Stimulated activated CD4-positive, alpha-beta T cell treated with anti-CD3 and anti-CD28 coated beads, Interleukin-4, amount 100 ng/mL, for 24 hours (primary cell): ENCODE measurements around the gene EIF2S1.
"Not testable (repeated sequence)": the region's sequence is repeated elsewhere in the genome, so short reads cannot be mapped to it uniquely, and the experiment has no call there.

ENCODE experiments used
- DNase-seq: peaks from one replicate; pipeline ENCODE4 v3.0.0-alpha.2; 2020

Gene EIF2S1

GRCh38 chr14:67372833-67373232 lies 12.7 kb downstream of the EIF2S1 start:
- DNase-seq, result no peak

DNA sequence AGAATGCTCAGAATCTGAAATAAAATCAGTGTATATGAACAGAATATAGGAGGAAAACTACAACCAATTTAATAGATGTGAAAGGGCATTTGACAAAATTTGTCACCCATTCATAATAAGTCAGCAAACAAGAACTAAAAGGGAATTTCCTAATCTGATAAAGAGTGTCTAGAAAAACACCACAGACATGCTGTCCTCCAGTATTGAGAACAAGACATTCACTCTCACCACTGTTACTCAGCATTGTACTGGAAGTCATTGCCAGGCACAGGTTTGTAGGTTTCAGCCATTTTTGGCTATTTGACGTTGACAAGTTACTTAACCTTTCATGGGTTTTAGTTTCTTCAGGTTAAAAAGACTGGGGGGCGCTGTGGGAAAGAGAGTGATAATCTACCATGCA lies 13.2 kb downstream of the EIF2S1 start:
- peak; percentile 22 for DNase-seq

DNA sequence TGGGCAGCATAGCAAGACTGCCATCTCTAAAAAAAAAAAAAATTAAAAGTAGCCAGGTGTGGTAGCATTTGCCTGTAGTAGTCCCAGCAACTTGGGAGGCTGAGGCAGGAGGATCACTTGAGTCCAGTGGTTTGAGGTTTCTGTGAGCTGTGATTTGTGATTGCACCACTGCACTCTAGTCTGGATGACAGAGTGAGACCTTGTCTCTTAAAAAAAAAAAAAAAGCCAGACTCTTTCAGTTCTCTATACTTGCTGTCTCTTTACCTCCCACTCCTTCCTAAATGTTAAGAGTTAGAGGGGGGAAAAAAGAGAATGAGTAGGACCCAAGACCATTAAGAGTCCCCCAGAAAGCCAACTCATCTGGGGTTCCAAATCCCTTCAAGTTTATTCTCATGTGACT lies 17.8 kb downstream of the EIF2S1 start:
- DNase-seq, result no peak

DNA sequence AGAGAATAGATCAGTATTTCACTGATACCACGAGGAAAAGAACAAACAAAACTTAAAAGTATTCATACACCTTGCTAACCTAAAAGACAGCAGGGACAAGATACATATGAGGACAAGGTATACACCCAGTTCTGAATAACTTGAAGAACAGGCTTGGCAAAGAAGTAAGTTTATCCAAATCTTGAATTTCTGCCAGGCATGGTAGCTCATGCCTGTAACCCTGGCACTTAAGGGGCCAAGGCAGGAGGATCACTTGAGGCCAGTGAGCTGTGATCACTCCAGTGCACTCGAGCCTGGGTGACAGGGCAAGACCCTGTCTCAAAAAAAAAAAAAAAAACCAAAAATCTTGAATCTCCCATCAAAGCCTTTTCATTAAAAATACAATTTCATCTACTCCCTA lies 25.0 kb downstream of the EIF2S1 start:
- DNase-seq, result no peak

DNA sequence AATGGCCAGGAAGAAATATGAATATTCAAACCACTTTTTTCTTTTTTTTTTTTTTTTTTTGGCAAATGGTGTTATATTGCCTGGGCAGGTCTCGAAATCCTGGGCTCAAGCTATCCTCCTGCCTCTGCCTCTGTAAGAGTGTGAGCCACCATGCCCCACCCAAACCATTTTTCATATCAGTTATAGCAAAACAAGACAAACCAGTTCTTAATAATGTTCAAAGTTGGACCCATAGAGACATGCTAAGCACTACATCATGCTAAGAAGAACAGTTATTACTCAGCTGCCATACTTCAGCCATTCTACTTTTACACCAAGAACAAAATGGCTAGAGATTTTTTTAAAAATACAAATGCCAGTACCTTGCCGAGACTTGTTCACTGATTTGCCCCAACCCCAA lies 25.5 kb downstream of the EIF2S1 start:
- DNase-seq, result no peak

DNA sequence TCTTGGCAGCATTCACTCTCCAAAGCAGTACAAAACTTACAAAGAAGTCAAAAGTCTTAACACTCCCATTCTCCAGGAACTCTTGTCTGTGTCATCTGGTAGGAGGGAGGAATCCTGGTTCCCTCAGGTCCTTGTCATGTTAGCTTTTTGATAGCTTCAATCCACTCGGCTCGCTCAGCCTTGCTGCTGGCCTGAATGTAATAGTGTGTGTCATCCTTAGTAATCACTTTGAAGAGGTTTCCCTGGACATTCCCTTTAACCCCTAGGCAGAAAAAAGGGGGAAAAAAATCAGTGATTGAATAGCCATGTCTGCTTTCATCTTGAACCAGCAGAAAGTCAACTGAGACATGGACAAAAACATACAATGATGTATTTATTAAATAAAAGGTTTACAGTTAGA lies 27.1 kb downstream of the EIF2S1 start:
- DNase-seq, result no peak

GRCh38 chr14:67389275-67389674 lies 29.1 kb downstream of the EIF2S1 start:
- no peak for DNase-seq

- DNase-seq, result no peak
Measured at GRCh38 chr14:67389811-67390534, 29.8 kb downstream of the EIF2S1 start.

DNA sequence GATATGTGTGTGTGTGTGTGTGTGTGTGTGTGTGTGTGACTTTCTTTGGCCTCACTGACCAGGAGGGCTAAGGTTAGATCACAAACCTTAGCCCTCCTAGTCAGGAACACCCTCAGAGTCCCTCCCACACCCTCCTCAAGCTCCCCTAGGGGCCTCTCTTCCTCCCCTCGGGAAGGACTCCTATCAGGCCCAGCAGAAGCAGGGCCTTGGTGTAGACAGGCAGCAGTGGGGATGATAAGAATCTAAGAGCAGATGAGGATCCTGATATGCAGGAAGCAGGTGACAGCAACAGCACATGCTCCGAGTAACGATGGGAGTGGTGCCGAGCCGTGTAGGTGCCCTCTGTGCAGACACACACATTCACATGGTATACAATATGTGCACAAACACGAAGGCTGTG lies 31.1 kb downstream of the EIF2S1 start:
- no peak for DNase-seq

- no peak for DNase-seq
Measured at GRCh38 chr14:67392123-67392522, 32.0 kb downstream of the EIF2S1 start.

GRCh38 chr14:67392800-67393199 lies 32.7 kb downstream of the EIF2S1 start:
- DNase-seq, result no peak

DNA sequence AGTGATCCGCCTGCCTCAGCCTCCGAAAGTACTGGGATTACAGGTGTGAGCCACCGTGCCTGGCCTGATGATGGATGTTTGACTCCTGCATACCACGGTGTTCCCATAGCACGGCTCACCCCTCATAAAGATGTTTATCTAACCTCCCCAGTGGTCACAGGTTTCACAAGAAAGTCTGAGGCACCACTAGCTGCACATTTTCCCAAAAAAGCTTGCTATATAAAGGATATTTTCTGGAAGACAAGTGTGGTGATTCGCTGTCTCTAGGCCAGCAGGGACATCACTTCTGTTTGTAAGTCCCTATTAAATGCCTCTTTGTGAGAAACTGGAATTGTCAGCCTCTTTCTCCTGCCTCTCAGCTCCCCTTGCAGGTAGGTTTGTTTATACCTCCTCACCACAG lies 33.6 kb downstream of the EIF2S1 start:
- no peak for DNase-seq

DNA sequence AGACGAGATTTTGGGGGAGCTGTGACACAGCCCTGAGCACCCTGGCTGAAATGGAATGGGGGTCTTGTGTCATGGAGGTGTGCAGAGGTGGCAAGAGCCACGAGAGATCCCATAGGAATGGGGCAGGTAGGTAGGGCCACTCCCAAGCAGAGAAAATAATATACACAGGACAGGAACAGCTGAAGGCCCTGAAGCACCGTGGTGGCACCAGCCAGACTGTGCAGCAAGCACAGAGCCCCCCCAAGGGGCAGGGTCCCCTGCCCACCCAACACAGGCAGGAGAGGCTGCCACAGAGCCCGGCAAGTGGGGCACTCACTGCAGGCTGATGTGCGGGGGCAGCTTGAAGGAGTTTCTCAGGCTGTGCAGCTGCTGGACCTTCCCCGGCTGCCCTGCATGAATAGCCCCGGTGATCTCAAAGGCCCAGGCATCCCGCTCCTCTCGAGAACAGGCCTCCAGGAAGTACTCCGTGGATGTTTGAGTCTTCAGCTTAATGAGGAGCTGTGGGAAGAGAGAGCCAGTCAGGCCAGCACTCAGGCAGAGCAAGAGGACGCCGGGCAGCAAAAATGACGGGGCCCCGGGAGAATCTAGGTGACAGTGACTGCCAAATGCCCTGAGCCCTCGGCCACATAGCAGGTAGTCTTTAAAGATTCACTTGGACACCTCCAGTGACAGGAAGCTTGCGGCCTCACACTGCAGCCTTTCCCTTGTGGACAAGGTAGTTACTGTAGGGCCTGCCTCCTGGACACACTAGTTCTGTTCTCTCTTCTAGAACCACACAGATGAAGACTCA lies 35.2 kb downstream of the EIF2S1 start:
- DNase-seq, result no peak

- DNase-seq, result no peak
Measured at GRCh38 chr14:67395876-67396189, 35.7 kb downstream of the EIF2S1 start.

GRCh38 chr14:67396381-67396970 lies 36.3 kb downstream of the EIF2S1 start:
- DNase-seq, result no peak

GRCh38 chr14:67397536-67397935 lies 37.4 kb downstream of the EIF2S1 start:
- no peak for DNase-seq

DNA sequence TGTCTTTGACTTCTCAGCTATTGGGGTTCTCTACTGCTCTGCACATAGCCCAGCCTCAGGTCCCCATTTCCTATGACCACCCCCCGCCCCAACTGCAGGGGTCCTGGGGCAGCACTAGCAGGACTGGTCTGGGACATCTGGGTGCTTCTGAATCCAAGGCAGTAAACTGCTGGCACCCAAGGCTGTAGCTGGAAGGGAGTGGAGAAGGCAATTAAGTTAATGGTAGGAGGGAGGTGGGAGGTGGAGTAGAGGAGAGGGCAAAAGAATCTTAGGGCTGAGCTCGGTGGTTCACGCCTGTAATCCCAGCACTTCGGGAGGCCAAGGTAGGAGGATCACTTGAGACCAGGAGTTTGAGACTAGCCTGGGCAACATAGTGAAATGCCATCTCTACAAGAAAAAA lies 40.3 kb downstream of the EIF2S1 start:
- no peak for DNase-seq

DNA sequence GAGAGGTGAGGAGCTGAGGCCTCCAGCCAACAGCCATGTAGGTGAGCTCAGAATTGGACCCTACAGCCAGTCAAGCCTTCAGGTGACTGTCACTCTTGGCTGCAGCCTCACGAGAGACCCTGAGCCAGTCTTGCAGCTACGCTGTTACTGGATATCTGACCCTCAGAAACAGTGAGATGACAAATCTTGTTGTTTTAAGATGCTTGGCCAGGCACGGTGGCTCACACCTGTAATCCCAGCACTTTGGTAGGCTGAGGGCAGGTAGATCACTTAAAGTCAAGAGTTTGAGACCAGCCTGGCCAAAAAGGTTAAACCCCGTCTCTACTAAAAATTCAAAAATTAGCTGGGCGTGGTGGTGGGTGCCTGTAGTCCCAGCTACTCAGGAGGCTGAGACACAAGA lies 45.6 kb downstream of the EIF2S1 start:
- no peak for DNase-seq

- not testable (repeated sequence) for DNase-seq
Measured at GRCh38 chr14:67408122-67408801, 48.1 kb downstream of the EIF2S1 start.

DNA sequence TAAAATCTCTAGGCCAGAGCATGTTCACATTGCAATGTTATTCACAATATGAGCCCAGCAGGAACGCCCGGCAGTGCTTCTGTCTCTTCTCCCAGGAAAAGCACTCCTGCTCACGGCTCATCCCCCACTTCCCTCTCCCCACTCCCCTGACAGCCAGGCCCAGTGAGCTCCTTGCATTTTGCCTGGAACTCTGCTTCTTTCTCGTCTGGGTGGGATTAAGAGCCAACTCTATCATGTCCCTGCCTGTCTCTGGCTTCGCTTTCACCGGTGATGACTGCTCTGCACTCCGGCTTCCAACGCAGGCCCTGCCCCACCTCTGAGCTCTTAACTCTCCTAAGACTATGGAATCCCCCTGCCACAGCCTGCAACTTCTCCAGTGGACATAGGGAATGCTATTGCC lies 49.3 kb downstream of the EIF2S1 start:
- no peak for DNase-seq

- DNase-seq, result no peak
Measured at GRCh38 chr14:67410313-67410712, 50.2 kb downstream of the EIF2S1 start.

GRCh38 chr14:67411370-67411769 lies 51.2 kb downstream of the EIF2S1 start:
- no peak for DNase-seq

DNA sequence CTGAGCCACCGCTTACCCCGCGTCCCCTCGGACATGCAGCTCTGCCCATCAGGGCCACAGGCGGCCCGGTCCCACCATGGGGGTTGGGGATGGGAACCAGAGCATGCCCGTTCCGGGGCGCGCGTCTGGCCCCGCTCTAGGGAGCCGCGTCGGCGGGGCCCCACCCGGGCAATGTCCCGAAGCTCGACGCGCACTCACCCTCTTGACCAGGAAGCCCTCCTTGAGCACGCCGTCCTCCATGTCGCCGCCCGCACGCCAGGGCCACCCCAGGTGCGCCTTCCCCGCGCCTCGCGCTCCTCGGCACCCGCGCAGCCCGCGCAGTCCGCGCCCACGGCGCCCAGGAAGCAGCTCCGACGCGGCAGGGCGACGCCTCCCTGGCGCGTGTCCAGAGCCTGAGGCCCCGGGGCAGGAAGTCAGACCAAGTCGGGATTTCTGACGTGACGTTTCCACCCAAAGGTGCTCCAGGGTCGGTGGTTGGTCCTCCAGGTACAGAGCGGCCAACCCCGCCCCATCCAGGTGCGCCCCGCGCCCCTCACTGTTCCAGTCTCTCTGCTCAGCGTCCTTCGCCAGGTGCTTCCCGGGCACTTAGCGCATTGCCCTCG lies 51.8 kb downstream of the EIF2S1 start, which contains the start of gene PLEK2:
PLEK2 (minus strand) TSS at position 346 of the 602 bp plus-strand sequence; CDS start at position 240, 106 bp downstream.
- peak; percentile 42 for DNase-seq
